ENCODE measurements around the gene GPATCH2L. TPM values are rescaled to one million over a fixed set of nuclear protein-coding genes. Genes with fewer than 3 reads are reported as not detected.

The GPATCH2L gene
- total RNA-seq, 2 experiments from 2014 or later: 50.1 to 52.1 TPM

DNA sequence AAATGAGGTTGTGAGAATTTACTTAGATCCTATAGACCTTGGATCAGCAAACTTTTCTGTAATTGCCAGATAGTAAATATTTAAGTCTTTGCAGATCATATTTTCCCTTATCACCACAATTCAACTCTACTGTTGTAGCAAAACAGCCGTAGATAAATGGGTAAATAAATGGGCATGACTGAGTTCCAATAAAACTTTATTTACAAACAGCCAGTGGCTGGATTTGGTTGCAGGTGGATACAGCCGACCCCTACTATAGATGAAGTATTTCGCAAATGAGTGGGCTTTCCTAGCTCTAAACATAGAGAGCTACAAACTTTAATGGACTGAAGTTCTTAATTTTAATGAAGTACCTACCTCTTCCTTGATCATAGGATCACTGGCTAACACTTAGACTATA is 100.7 kb downstream of the GPATCH2L start:
- Mint-ChIP-seq H3K36me3 (no peaks in the 10 kb centered on the region), H3K4me3 (no peak overlapping the region), H3K4me1 (ENCODE audit: low read depth) (no peaks in the 10 kb centered on the region), H3K27ac (no peak overlapping the region), H3K9me3 (no peaks in the 10 kb centered on the region), H3K27me3 (peaks cover 10% of the 10 kb centered on the region)
- CTCF ChIA-PET: no interaction called here
- DNase-seq: no peak
- POLR2A ChIA-PET: no interaction called here
- intact Hi-C loops (cut with micrococcal nuclease): no loop called here

DNA sequence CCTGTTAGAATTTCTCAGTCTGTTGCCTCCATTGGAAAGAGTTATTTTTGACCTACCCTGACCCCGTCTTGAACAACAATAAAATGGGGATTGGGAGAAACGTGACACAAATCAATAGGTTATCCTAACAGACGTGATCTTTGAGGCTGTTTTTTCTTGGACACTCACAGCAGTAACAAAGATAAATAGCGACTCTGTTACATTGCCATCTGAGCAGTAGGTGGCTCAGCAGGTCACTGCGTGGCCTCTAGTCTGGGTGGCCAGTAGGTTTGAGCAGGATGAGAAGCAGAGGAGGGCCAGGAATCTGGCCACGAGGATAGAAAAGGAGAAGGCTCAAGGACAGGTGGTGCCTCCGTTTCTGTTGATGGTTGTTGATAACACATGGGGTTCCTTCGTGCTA is 101.4 kb downstream of the GPATCH2L start:
- ChIA-PET CTCF (no interaction called here), POLR2A (no interaction called here)
- no peak for DNase-seq
- Mint-ChIP-seq H3K4me3 (no peak overlapping the region), H3K27ac (no peak overlapping the region), H3K9me3 (no peaks in the 10 kb centered on the region), H3K27me3 (peaks cover 10% of the 10 kb centered on the region), H3K36me3 (no peaks in the 10 kb centered on the region), H3K4me1 (ENCODE audit: low read depth) (no peaks in the 10 kb centered on the region)
- intact Hi-C loops (cut with micrococcal nuclease): no loop called here

DNA sequence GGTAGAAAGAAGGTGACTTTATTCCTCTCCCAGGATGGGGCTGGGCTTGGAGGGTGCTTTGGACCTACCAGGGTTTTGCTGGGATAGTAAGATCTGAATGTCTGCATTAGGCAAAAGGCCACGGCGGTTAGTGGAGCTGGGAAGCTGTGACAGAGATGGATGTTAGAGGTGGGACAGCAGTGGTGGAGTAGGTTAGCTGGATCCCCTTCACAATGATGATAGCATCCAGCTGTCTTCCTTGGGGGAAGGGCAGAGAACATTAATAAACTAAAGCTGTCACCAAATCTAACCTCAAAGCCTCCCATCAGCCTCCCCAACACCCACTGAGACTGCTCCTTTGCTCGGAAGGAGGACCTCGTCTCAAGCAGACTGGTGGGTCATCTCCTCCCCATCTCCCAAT is 104.8 kb downstream of the GPATCH2L start:
- no peaks in the 10 kb centered on the region for H3K4me1 Mint-ChIP-seq (ENCODE audit: low read depth)
- no peak for DNase-seq
- H3K27me3 Mint-ChIP-seq: peaks cover 7% of the 10 kb centered on the region
- CTCF ChIA-PET: no interaction called here
- no peaks in the 10 kb centered on the region for H3K9me3 Mint-ChIP-seq
- intact Hi-C loops (cut with micrococcal nuclease): no loop called here
- H3K27ac Mint-ChIP-seq: no peak overlapping the region
- H3K4me3 Mint-ChIP-seq: no peak overlapping the region
- no peaks in the 10 kb centered on the region for H3K36me3 Mint-ChIP-seq
- POLR2A ChIA-PET: no interaction called here

DNA sequence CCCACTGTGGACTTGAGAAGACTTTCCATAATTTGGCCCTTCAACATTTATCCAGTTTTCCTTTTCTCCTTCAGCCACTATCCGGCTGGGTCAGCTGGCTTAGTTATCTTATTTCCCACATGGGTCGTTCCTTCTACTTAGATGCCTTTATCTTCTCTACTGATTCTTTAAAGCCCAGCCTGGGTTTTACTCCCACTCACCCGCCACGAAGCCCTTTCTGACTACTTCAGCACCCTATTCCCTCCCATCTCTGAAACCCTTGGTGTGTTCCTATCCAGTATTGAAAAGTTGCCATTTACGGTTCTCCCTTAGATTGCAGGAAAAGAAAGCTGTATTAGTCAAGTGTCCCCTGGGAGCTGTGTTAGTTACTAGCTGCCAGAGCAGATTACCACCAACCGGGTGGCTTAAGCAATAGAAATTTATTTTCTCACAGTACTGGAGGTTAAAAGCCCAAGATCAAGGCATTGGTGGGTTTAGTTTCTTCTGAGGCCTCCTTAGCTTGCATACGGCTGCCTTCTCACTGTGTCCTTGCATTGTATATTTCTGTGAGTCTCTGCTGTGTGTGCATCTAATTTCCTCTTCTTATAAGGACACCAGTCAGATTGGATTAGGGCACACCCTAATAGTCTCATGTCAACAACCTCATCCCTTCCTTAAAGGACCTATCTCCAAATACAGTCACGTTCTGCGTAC is 105.5 kb downstream of the GPATCH2L start:
- Mint-ChIP-seq H3K9me3 (no peaks in the 10 kb centered on the region), H3K4me3 (no peak overlapping the region), H3K27ac (no peak overlapping the region), H3K4me1 (ENCODE audit: low read depth) (no peaks in the 10 kb centered on the region), H3K36me3 (no peaks in the 10 kb centered on the region), H3K27me3 (peaks cover 6% of the 10 kb centered on the region)
- DNase-seq: no peak
- intact Hi-C loops (cut with micrococcal nuclease): no loop called here
- ChIA-PET CTCF (no interaction called here), POLR2A (no interaction called here)

DNA sequence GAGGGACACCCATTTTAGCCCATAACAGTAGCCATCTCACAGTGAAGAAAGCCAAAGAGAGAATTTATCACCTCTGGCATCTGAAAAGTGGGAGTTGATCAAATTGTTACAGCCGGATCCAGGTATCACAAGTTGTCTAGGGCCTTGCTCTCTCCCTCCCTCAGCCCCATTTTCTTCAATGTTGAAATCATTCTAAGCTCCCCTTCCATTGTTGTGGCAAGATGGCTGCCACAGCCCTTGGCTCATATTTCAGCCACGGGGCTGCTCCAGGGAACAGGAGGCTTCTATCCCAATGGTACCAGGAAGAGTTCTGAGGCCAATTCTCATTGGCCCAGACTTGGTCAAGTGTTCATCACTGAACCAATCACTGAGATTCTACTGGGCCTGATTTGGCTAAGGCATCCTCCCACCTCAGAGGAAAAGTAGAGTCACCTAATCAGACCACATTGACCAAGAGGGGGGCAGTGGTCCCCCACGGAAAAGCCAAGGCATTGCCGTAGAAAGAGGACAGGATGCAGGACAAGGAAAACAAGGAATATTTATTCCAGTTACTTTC is 106.2 kb downstream of the GPATCH2L start:
- ChIA-PET POLR2A (no interaction called here), CTCF (no interaction called here)
- no peak for DNase-seq
- Mint-ChIP-seq H3K27me3 (peaks cover 8% of the 10 kb centered on the region), H3K9me3 (no peaks in the 10 kb centered on the region), H3K4me1 (ENCODE audit: low read depth) (no peaks in the 10 kb centered on the region), H3K27ac (no peak overlapping the region), H3K4me3 (no peak overlapping the region), H3K36me3 (no peaks in the 10 kb centered on the region)
- intact Hi-C loops (cut with micrococcal nuclease): no loop called here

GRCh38 chr14:76259029-76259735 is 107.5 kb downstream of the GPATCH2L start:
- Mint-ChIP-seq H3K36me3 (no peaks in the 10 kb centered on the region), H3K27me3 (peaks cover 3% of the 10 kb centered on the region), H3K9me3 (no peaks in the 10 kb centered on the region), H3K27ac (no peak overlapping the region), H3K4me3 (no peak overlapping the region), H3K4me1 (ENCODE audit: low read depth) (no peaks in the 10 kb centered on the region)
- CTCF ChIA-PET: interaction anchor here (1.0 to 1.4 kb wide), 2 partner anchors 94 to 128 kb away, joined by 3 to 4 read pairs; no protein-coding TSS in a partner anchor
- POLR2A ChIA-PET: interaction anchor here (1.0 kb wide), 1 partner anchor 9 kb away, joined by 3 read pairs; no protein-coding TSS in a partner anchor
- no peak for DNase-seq
- intact Hi-C loops (cut with micrococcal nuclease): no loop called here

GRCh38 chr14:76260749-76261148 is 109.0 kb downstream of the GPATCH2L start:
- Mint-ChIP-seq H3K4me3 (no peak overlapping the region), H3K36me3 (no peaks in the 10 kb centered on the region), H3K9me3 (no peaks in the 10 kb centered on the region), H3K27ac (no peak overlapping the region), H3K27me3 (peaks cover 11% of the 10 kb centered on the region), H3K4me1 (ENCODE audit: low read depth) (no peaks in the 10 kb centered on the region)
- DNase-seq: no peak
- intact Hi-C loops (cut with micrococcal nuclease): no loop called here
- ChIA-PET POLR2A (no interaction called here), CTCF (no interaction called here)

- no peak overlapping the region for H3K27ac Mint-ChIP-seq
- no peaks in the 10 kb centered on the region for H3K36me3 Mint-ChIP-seq
- ChIA-PET POLR2A (no interaction called here), CTCF (no interaction called here)
- H3K9me3 Mint-ChIP-seq: no peaks in the 10 kb centered on the region
- no peak for DNase-seq
- peaks cover 14% of the 10 kb centered on the region for H3K27me3 Mint-ChIP-seq
- H3K4me1 Mint-ChIP-seq (ENCODE audit: low read depth): no peaks in the 10 kb centered on the region
- intact Hi-C loops (cut with micrococcal nuclease): no loop called here
- no peak overlapping the region for H3K4me3 Mint-ChIP-seq
Measured at GRCh38 chr14:76261371-76261811, 109.7 kb downstream of the GPATCH2L start.

GRCh38 chr14:76262641-76263040 is 110.9 kb downstream of the GPATCH2L start:
- Mint-ChIP-seq H3K4me1 (ENCODE audit: low read depth) (no peaks in the 10 kb centered on the region), H3K9me3 (no peaks in the 10 kb centered on the region), H3K4me3 (no peak overlapping the region), H3K27me3 (peaks cover 19% of the 10 kb centered on the region), H3K36me3 (no peaks in the 10 kb centered on the region), H3K27ac (no peak overlapping the region)
- ChIA-PET CTCF (no interaction called here), POLR2A (no interaction called here)
- no peak for DNase-seq
- intact Hi-C loops (cut with micrococcal nuclease): no loop called here

Other genes starting within 250 kb of the GPATCH2L start
- 1 to 10 TPM; 1.9 to 2.2 TPM for gene TGFB3, start 169.9 kb upstream of the GPATCH2L start, total RNA-seq
- gene IFT43, start 166.2 kb upstream of the GPATCH2L start, total RNA-seq: 10 to 100 TPM; 14.1 to 15.0 TPM
- gene ESRRB, start 224.2 kb downstream of the GPATCH2L start, total RNA-seq: under 1 TPM in 1 of 2 experiments, not detected in 1; 0.10 TPM

All from activated CD4-positive, alpha-beta memory T cell treated with anti-CD3 and anti-CD28 coated beads for 36 hours (primary cell).